PFSK-1 (cell line): ENCODE data around the gene CST6.

Experiments used
- FOXP2 ChIP-seq: optimal IDR thresholded peaks from 2 replicates; pipeline ENCODE3; 2011; ENCODE audit warnings: borderline replicate concordance, control low read depth, inconsistent platforms; ENCODE audit not compliant: insufficient read depth; ENCODE audit errors: extremely low read length, extremely low read depth
- POLR2AphosphoS5 ChIP-seq: IDR thresholded peaks from 2 replicates; pipeline ENCODE4 v1.6.1; 2012; ENCODE audit warnings: low read depth, mild to moderate bottlenecking, control low read depth, low read length, moderate library complexity
- REST ChIP-seq, 2 experiments: IDR thresholded peaks; 2 replicates each; pipeline versions ENCODE4 v1.6.1 to v1.8.0; 2011 to 2012; ENCODE audit warnings: low read depth in 2 of 2, low read length in 2 of 2, control low read depth in 1 of 2, inconsistent platforms in 1 of 2, mild to moderate bottlenecking in 1 of 2, moderate library complexity in 1 of 2; ENCODE audit not compliant: insufficient read depth in 1 of 2
- SIN3A ChIP-seq: IDR thresholded peaks from 2 replicates; pipeline ENCODE4 v1.6.1; 2012; ENCODE audit warnings: mild to moderate bottlenecking, low read length, moderate library complexity, borderline replicate concordance; ENCODE audit not compliant: insufficient read depth
- TAF1 ChIP-seq: IDR thresholded peaks from 2 replicates; pipeline ENCODE4 v1.6.1; 2012; ENCODE audit warnings: low read length, control low read depth, borderline replicate concordance; ENCODE audit not compliant: insufficient read depth

The CST6 gene

GRCh38 chr11:65981101-65981740 is 30.6 kb upstream of the CST6 start:
- TF ChIP-seq FOXP2 (no peak), SIN3A (no peak), POLR2AphosphoS5 (no peak), REST (IDR thresholded peaks at IDR 0.05; ENCODE audit: insufficient read depth in 1 of 2, low read depth in 2 of 2, low read length in 2 of 2) (no peak), TAF1 (no peak)

- TF ChIP-seq FOXP2 = no peak
- TF ChIP-seq POLR2AphosphoS5 = no peak
- no peak for TF ChIP-seq TAF1
Observed at GRCh38 chr11:65981972-65982823, 29.6 kb upstream of the CST6 start.

GRCh38 chr11:65982824-65983588 is 28.8 kb upstream of the CST6 start:
- TF ChIP-seq SIN3A (no peak), FOXP2 (no peak), POLR2AphosphoS5 (no peak), TAF1 (no peak), REST (IDR thresholded peaks at IDR 0.05; ENCODE audit: insufficient read depth in 1 of 2, low read depth in 2 of 2, low read length in 2 of 2) (no peak)

GRCh38 chr11:65983589-65983987 is 28.2 kb upstream of the CST6 start:
- TF ChIP-seq FOXP2 = no peak
- TF ChIP-seq REST (IDR thresholded peaks at IDR 0.05; ENCODE audit: insufficient read depth in 1 of 2, low read depth in 2 of 2, low read length in 2 of 2) = no peak
- no peak for TF ChIP-seq TAF1
- TF ChIP-seq SIN3A = no peak
- no peak for TF ChIP-seq POLR2AphosphoS5

GRCh38 chr11:65987336-65987735 is 24.5 kb upstream of the CST6 start:
- TF ChIP-seq SIN3A = no peak
- TF ChIP-seq POLR2AphosphoS5 = no peak
- no peak for TF ChIP-seq TAF1
- TF ChIP-seq REST (IDR thresholded peaks at IDR 0.05; ENCODE audit: insufficient read depth in 1 of 2, low read depth in 2 of 2, low read length in 2 of 2) = no peak
- no peak for TF ChIP-seq FOXP2
